Measurements from ENCODE around the gene FIG4. TPM values are rescaled to one million over a fixed set of nuclear protein-coding genes. Genes with fewer than 3 reads are reported as not detected.
A peak's percentile ranks its signal among the peaks of the same experiment; 100 is the strongest.

The FIG4 gene
- total RNA-seq, 4 donors from 2014 or later = 12.3 to 19.9 (median 17.1) TPM

GRCh38 chr6:109782491-109782999 lies 91.4 kb downstream of the FIG4 start:
- no peak for DNase-seq (ENCODE audit: extremely low spot score)
- H3K4me3 ChIP-seq = no peak overlapping the region
- no peaks in the 10 kb centered on the region for H3K4me1 ChIP-seq
- H3K27me3 ChIP-seq = no peaks in the 10 kb centered on the region
- H3K36me3 ChIP-seq = peaks cover 0 to 33% (median 5%) of the 10 kb centered on the region in 4 donors
- no peaks in the 10 kb centered on the region for H3K9me3 ChIP-seq
- intact Hi-C loops (cut with DNase I) = no loop called here
- H3K27ac ChIP-seq (replicated peaks in 1 of 4) = no peak overlapping the region
- no peak for TF ChIP-seq POLR2A (IDR thresholded peaks at IDR 0.05; ENCODE audit: low read depth)
- TF ChIP-seq EP300 (IDR thresholded peaks at IDR 0.05) = no peak
- no peak for TF ChIP-seq CTCF (IDR thresholded peaks at IDR 0.05)
- TF ChIP-seq POLR2AphosphoS5 (IDR thresholded peaks at IDR 0.05) = no peak
- 76% methylated on average over 2 of the region's 2 CpGs for WGBS

GRCh38 chr6:109783250-109783986 lies 92.3 kb downstream of the FIG4 start:
- DNase-seq (ENCODE audit: extremely low spot score) = no peak
- H3K4me3 ChIP-seq = no peak overlapping the region
- H3K9me3 ChIP-seq = no peaks in the 10 kb centered on the region
- H3K27ac ChIP-seq (replicated peaks in 1 of 4) = no peak overlapping the region
- TF ChIP-seq CTCF (IDR thresholded peaks at IDR 0.05) (peak in 2 of 3 experiments; percentile 8 to 22), POLR2A (IDR thresholded peaks at IDR 0.05; ENCODE audit: low read depth) (no peak), POLR2AphosphoS5 (IDR thresholded peaks at IDR 0.05) (no peak), EP300 (IDR thresholded peaks at IDR 0.05) (no peak)
- H3K27me3 ChIP-seq = no peaks in the 10 kb centered on the region
- 79% methylated on average over 4 of the region's 4 CpGs for WGBS
- peaks cover 0 to 29% (median 10%) of the 10 kb centered on the region in 4 donors for H3K36me3 ChIP-seq
- intact Hi-C loops (cut with DNase I) = no loop called here
- no peaks in the 10 kb centered on the region for H3K4me1 ChIP-seq

GRCh38 chr6:109787312-109787711 lies 96.2 kb downstream of the FIG4 start:
- intact Hi-C loops (cut with DNase I) = no loop called here
- Histone ChIP-seq H3K27ac (replicated peaks in 1 of 4) (no peak overlapping the region), H3K36me3 (peaks cover 3 to 34% (median 20%) of the 10 kb centered on the region in 4 donors), H3K27me3 (no peaks in the 10 kb centered on the region), H3K9me3 (no peaks in the 10 kb centered on the region), H3K4me3 (no peak overlapping the region), H3K4me1 (no peaks in the 10 kb centered on the region)
- WGBS = 99% methylated on average over 2 of the region's 2 CpGs
- TF ChIP-seq EP300 (IDR thresholded peaks at IDR 0.05) (no peak), CTCF (IDR thresholded peaks at IDR 0.05) (no peak), POLR2A (IDR thresholded peaks at IDR 0.05; ENCODE audit: low read depth) (no peak)
- no peak for DNase-seq (ENCODE audit: extremely low spot score)

- no peaks in the 10 kb centered on the region for H3K9me3 ChIP-seq
- no peak overlapping the region for H3K27ac ChIP-seq (replicated peaks in 1 of 4)
- TF ChIP-seq EP300 (IDR thresholded peaks at IDR 0.05) (no peak), POLR2A (IDR thresholded peaks at IDR 0.05; ENCODE audit: low read depth) (no peak), POLR2AphosphoS5 (IDR thresholded peaks at IDR 0.05) (no peak), CTCF (IDR thresholded peaks at IDR 0.05) (no peak)
- WGBS = 82% methylated on average over 3 of the region's 3 CpGs
- DNase-seq (ENCODE audit: extremely low spot score) = no peak
- no peak overlapping the region for H3K4me3 ChIP-seq
- peaks cover 3 to 38% (median 20%) of the 10 kb centered on the region in 4 donors for H3K36me3 ChIP-seq
- intact Hi-C loops (cut with DNase I) = no loop called here
- H3K27me3 ChIP-seq = no peaks in the 10 kb centered on the region
- peaks cover 8 to 9% (median 8%) of the 10 kb centered on the region in 4 donors for H3K4me1 ChIP-seq
Measured at GRCh38 chr6:109788687-109789086, 97.6 kb downstream of the FIG4 start.
